SK-N-SH (cell line): ENCODE data around the gene C3orf20.

ENCODE experiments used
- EZH2phosphoT487 ChIP-seq: fragments of 200-600 bp; sonication (generic); IDR thresholded peaks from 2 replicates; pipeline ENCODE4 v1.6.1; 2017; ENCODE audit warnings: low read depth, mixed run types, mild to moderate bottlenecking, antibody characterized with exemption, moderate library complexity, borderline replicate concordance
- TF ChIP-seq, protein P1 (sequence below): fragments of 200-600 bp; sonication (generic); IDR thresholded peaks from 2 replicates; pipeline ENCODE4 v1.6.1; 2017; ENCODE audit warnings: antibody characterized with exemption, mild to moderate bottlenecking, moderate library complexity

DNA sequence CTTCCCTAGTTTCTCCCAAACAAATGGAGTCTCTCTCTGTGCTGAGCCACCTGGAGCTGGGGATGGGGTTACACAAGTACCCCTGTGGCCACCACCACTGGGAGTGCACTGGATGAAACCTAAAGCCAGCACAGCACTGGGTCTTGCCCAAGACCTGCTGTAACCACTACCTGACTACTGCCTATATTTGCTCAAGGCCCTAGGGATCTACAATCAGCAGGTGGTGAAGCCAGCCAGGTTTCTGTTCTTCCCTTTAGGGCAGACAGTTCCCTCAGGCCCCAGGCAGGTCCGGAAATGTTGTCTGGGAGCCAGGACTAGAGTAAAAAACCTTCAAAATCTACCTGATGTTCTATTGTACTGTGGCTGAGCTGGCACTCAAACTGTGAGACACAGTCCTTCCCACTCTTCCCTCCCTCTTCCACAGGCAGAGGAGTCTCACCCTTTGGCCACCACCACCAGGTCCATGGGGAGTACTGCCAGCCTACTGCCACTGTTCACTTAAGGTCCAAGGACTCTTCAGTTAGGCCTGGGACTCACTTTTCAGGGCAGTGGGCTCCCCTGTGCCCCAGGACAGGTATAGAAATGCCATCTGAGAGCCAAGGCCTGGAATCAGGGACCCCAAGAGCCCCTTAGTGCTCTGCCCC, 23.8 kb downstream of the C3orf20 start:
- TF ChIP-seq, protein P1, sequence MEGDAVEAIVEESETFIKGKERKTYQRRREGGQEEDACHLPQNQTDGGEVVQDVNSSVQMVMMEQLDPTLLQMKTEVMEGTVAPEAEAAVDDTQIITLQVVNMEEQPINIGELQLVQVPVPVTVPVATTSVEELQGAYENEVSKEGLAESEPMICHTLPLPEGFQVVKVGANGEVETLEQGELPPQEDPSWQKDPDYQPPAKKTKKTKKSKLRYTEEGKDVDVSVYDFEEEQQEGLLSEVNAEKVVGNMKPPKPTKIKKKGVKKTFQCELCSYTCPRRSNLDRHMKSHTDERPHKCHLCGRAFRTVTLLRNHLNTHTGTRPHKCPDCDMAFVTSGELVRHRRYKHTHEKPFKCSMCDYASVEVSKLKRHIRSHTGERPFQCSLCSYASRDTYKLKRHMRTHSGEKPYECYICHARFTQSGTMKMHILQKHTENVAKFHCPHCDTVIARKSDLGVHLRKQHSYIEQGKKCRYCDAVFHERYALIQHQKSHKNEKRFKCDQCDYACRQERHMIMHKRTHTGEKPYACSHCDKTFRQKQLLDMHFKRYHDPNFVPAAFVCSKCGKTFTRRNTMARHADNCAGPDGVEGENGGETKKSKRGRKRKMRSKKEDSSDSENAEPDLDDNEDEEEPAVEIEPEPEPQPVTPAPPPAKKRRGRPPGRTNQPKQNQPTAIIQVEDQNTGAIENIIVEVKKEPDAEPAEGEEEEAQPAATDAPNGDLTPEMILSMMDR: no peak
- no peak for TF ChIP-seq EZH2phosphoT487
